NK-92 treated with Interleukin-12 subunit alpha and Interleukin-12 subunit beta, amount 100 ng/mL, for 24 hours (cell line): ENCODE measurements around the gene ALK.

Experiments
- DNase-seq: peaks from one replicate; lab custom pipeline; 2025; lab: John Stamatoyannopoulos, UW

The ALK gene

GRCh38 chr2:29921560-29921915 lies at the start of gene ALK:
ALK (minus strand) TSS chr2:29921586; CDS start chr2:29920659, 927 bp downstream.
- no peak for DNase-seq

GRCh38 chr2:29966266-29966665 lies 44.9 kb upstream of the ALK start:
- DNase-seq = no peak

GRCh38 chr2:29963972-29964570 lies 42.7 kb upstream of the ALK start:
- DNase-seq = no peak

- no peak for DNase-seq
Observed at GRCh38 chr2:29962922-29963321, 41.5 kb upstream of the ALK start.

GRCh38 chr2:29954316-29954715 lies 32.9 kb upstream of the ALK start:
- no peak for DNase-seq

GRCh38 chr2:29952973-29953372 lies 31.6 kb upstream of the ALK start:
- no peak for DNase-seq

GRCh38 chr2:29951576-29951975 lies 30.2 kb upstream of the ALK start:
- DNase-seq = no peak

- no peak for DNase-seq
Observed at GRCh38 chr2:29950481-29950880, 29.1 kb upstream of the ALK start.

GRCh38 chr2:29949042-29949441 lies 27.7 kb upstream of the ALK start:
- DNase-seq = no peak

GRCh38 chr2:29946505-29946904 lies 25.1 kb upstream of the ALK start:
- no peak for DNase-seq

- DNase-seq = no peak
Observed at GRCh38 chr2:29942711-29943110, 21.3 kb upstream of the ALK start.

- no peak for DNase-seq
Observed at GRCh38 chr2:29940706-29941105, 19.3 kb upstream of the ALK start.

- DNase-seq = no peak
Observed at GRCh38 chr2:29936020-29936419, 14.6 kb upstream of the ALK start.

- DNase-seq = no peak
Observed at GRCh38 chr2:29931818-29932217, 10.4 kb upstream of the ALK start.

- peak; percentile 23 for DNase-seq
Observed at GRCh38 chr2:29923110-29923721, 1.8 kb upstream of the ALK start.

- DNase-seq = no peak
Observed at GRCh38 chr2:29922605-29923004, 1.2 kb upstream of the ALK start.

GRCh38 chr2:29920631-29921559 lies 491 bp downstream of the ALK start:
- DNase-seq = no peak

GRCh38 chr2:29920130-29920577 lies 1.2 kb downstream of the ALK start:
- no peak for DNase-seq

- no peak for DNase-seq
Observed at GRCh38 chr2:29918941-29919340, 2.4 kb downstream of the ALK start.

- no peak for DNase-seq
Observed at GRCh38 chr2:29917781-29918180, 3.6 kb downstream of the ALK start.

GRCh38 chr2:29916571-29916970 lies 4.8 kb downstream of the ALK start:
- DNase-seq = no peak

- DNase-seq = no peak
Observed at GRCh38 chr2:29910960-29911359, 10.4 kb downstream of the ALK start.

- no peak for DNase-seq
Observed at GRCh38 chr2:29910465-29910864, 10.9 kb downstream of the ALK start.
